CD4-positive, alpha-beta T cell (primary cell): ENCODE measurements around the gene KLK8. TPM values are rescaled to one million over a fixed set of nuclear protein-coding genes. Genes with fewer than 3 reads are reported as not detected.

Source experiments
- ATAC-seq: fragments of 200-7000 bp; cut with Tn5 transposase; one replicate; pipeline ENCODE4 v1.10.0; 2022; ENCODE audit warnings: mild to moderate bottlenecking; ENCODE audit not compliant: poor library complexity
- CTCF ChIA-PET: fragments of 350-600 bp; sonication (Branson Sonifier 250); formaldehyde crosslinking; loops from one replicate; lab custom pipeline; 2021; ENCODE audit warnings: antibody characterized with exemption, inconsistent platforms; lab: Charles Lee
- POLR2A ChIA-PET: fragments of 350-600 bp; sonication (Branson Sonifier 250); formaldehyde crosslinking; loops from one replicate; lab custom pipeline; 2021; ENCODE audit warnings: antibody characterized with exemption, inconsistent platforms; lab: Charles Lee
- DNase-seq, 14 experiments: peaks; one replicate each; pipeline ENCODE4 v3.0.0-alpha.2; 2013 to 2020; ENCODE audit warnings: mixed read lengths in 2 of 14
- H3K27ac ChIP-seq, 2 donors: one replicate each; pipeline versions ENCODE4 v1.5.1 to v1.7.0; 2013; ENCODE audit warnings: low read length in 2 of 2, low read depth in 1 of 2, mild to moderate bottlenecking in 1 of 2
- H3K27me3 ChIP-seq, 2 experiments: 1 replicate in 1 of 2; 2 replicates in 1 of 2; pipeline versions ENCODE4 v1.6.1 to v1.7.0; 2013; ENCODE audit warnings: low read length in 2 of 2, control low read depth in 1 of 2, mild to moderate bottlenecking in 1 of 2, moderate library complexity in 1 of 2; ENCODE audit not compliant: insufficient read depth in 2 of 2, control insufficient read depth in 1 of 2
- H3K36me3 ChIP-seq: one replicate; pipeline ENCODE4 v1.6.1; 2013; ENCODE audit warnings: low read length, control low read depth; ENCODE audit not compliant: insufficient read depth
- H3K4me1 ChIP-seq: one replicate; pipeline ENCODE4 v1.6.1; 2013; ENCODE audit warnings: low read length, control low read depth; ENCODE audit not compliant: insufficient read depth
- H3K4me3 ChIP-seq: one replicate; pipeline ENCODE4 v1.5.1; 2013; ENCODE audit warnings: mild to moderate bottlenecking, low read length, moderate library complexity
- H3K9me3 ChIP-seq, 2 experiments: 1 replicate in 1 of 2; 2 replicates in 1 of 2; pipeline versions ENCODE4 v1.6.1 to v1.7.0; 2013; ENCODE audit warnings: low read length in 2 of 2, mild to moderate bottlenecking in 2 of 2, control low read depth in 1 of 2, moderate library complexity in 1 of 2; ENCODE audit not compliant: control insufficient read depth in 1 of 2, insufficient read depth in 1 of 2
- H3K27ac Mint-ChIP-seq: one replicate; pipeline ENCODE4 v1.8.0; 2020; ENCODE audit warnings: mixed read lengths
- H3K27me3 Mint-ChIP-seq: one replicate; pipeline ENCODE4 v1.8.0; 2021; ENCODE audit warnings: mixed read lengths
- H3K36me3 Mint-ChIP-seq: one replicate; pipeline ENCODE4 v1.8.0; 2021; ENCODE audit warnings: low read depth, mixed read lengths
- H3K4me1 Mint-ChIP-seq: one replicate; pipeline ENCODE4 v1.8.0; 2021; ENCODE audit warnings: low read depth, mixed read lengths
- H3K4me3 Mint-ChIP-seq: one replicate; pipeline ENCODE4 v1.8.0; 2020; ENCODE audit warnings: mild to moderate bottlenecking, mixed read lengths
- H3K9me3 Mint-ChIP-seq: one replicate; pipeline ENCODE4 v1.8.0; 2020; ENCODE audit warnings: mixed read lengths
- intact Hi-C, 2 experiments: fragments of 100-400 bp; cut with DNase I in 1 of 2; cut with micrococcal nuclease in 1 of 2; formaldehyde crosslinking; loops; one replicate each; pipeline versions ENCODE4 v1.15.1 to v1.9.0; 2023 to 2025; cut with DNase I, micrococcal nuclease
- total RNA-seq, 174 experiments: library from RNA in 2 of 174; stranded (reverse) in 2 of 174; gene quantifications; one replicate each; pipeline ENCODE4 v1.2.3 and lab custom pipeline; 2021 to 2026
- TF ChIP-seq, protein P1 (sequence below): fragments of 200-600 bp; IDR thresholded peaks from one replicate; pipeline ENCODE4 v1.8.0; 2022; ENCODE audit warnings: antibody characterized with exemption, mild to moderate bottlenecking

The KLK8 gene
- total RNA-seq, 2 experiments from 2014 or later, result not detected

DNA sequence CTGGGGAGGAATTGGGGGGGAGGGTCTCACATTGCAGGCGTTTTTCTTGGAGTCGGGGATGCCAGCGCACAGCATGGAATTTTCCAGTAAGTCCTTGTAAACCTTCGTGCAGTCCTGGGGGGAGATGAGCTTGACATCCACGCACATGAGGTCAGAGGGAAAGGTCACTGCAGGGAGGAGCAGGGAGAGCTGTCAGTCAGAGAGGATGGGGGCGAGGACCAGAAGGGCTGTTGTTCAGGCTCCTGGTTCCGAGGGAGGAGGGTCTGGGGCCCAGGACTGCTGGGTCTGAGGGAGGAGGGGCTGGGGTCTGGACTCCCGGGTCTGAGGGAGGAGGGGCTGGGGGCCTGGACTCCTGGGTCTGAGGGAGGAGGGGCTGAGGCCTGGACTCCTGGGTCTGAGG lies 21.6 kb downstream of the KLK8 start:
- Histone ChIP-seq H3K9me3 (peaks cover 0 to 8% of the 10 kb centered on the region in 2 experiments), H3K4me1 (no peaks in the 10 kb centered on the region), H3K4me3 (no peak overlapping the region), H3K27ac (no peak overlapping the region), H3K36me3 (no peaks in the 10 kb centered on the region), H3K27me3 (peaks cover 6 to 35% of the 10 kb centered on the region in 2 experiments)
- no peak overlapping the region for H3K4me3 Mint-ChIP-seq
- no peaks in the 10 kb centered on the region for H3K4me1 Mint-ChIP-seq
- no peaks in the 10 kb centered on the region for H3K36me3 Mint-ChIP-seq
- H3K27ac Mint-ChIP-seq, result no peak overlapping the region
- DNase-seq, result no peak
- TF ChIP-seq, protein P1, sequence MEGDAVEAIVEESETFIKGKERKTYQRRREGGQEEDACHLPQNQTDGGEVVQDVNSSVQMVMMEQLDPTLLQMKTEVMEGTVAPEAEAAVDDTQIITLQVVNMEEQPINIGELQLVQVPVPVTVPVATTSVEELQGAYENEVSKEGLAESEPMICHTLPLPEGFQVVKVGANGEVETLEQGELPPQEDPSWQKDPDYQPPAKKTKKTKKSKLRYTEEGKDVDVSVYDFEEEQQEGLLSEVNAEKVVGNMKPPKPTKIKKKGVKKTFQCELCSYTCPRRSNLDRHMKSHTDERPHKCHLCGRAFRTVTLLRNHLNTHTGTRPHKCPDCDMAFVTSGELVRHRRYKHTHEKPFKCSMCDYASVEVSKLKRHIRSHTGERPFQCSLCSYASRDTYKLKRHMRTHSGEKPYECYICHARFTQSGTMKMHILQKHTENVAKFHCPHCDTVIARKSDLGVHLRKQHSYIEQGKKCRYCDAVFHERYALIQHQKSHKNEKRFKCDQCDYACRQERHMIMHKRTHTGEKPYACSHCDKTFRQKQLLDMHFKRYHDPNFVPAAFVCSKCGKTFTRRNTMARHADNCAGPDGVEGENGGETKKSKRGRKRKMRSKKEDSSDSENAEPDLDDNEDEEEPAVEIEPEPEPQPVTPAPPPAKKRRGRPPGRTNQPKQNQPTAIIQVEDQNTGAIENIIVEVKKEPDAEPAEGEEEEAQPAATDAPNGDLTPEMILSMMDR, result no peak
- ATAC-seq, result no peak
- intact Hi-C loops, result no loop called here
- no peaks in the 10 kb centered on the region for H3K9me3 Mint-ChIP-seq
- CTCF ChIA-PET, result no interaction called here
- POLR2A ChIA-PET, result no interaction called here
- peaks cover 62% of the 10 kb centered on the region for H3K27me3 Mint-ChIP-seq

DNA sequence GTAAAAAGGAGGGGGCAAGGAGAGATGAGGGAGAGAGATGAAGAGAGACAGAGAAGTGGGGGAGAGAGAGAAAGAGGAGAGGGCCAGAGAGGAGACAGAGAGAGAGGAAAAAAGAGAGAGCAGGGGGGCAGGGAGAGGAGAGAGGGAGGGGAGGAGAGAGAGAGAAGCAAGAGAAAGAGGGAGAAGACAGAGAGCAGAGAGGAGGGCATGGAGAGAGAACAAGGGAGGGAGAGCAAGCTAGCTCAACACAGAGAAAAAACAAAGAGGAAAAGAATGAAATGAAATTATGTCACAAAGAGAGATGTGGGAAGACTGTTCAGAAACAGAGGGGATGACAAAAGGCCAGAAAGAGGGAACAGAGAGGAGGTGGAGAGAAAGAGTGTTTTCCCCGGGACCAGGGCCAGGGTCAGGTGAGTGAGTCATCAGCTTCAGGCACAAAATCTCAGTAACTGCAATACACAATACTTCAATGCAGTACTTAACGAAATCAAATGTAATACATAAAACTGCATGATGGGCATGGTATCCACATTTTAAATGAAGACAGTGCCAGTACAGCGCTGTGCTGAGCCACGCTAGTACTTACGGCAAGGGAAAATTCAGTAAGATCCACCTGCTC lies 22.5 kb downstream of the KLK8 start:
- ChIA-PET CTCF (no interaction called here), POLR2A (no interaction called here)
- H3K4me1 Mint-ChIP-seq, result no peaks in the 10 kb centered on the region
- DNase-seq (no peak), ATAC-seq (no peak)
- no peaks in the 10 kb centered on the region for H3K36me3 Mint-ChIP-seq
- peaks cover 6 to 28% of the 10 kb centered on the region in 2 experiments for H3K27me3 ChIP-seq
- peaks cover 0 to 1% of the 10 kb centered on the region in 2 experiments for H3K9me3 ChIP-seq
- H3K36me3 ChIP-seq, result no peaks in the 10 kb centered on the region
- no peaks in the 10 kb centered on the region for H3K4me1 ChIP-seq
- intact Hi-C loops, result no loop called here
- H3K4me3 Mint-ChIP-seq, result no peak overlapping the region
- H3K27ac ChIP-seq, result no peak overlapping the region
- H3K9me3 Mint-ChIP-seq, result no peaks in the 10 kb centered on the region
- TF ChIP-seq, protein P1, result no peak
- no peak overlapping the region for H3K4me3 ChIP-seq
- no peak overlapping the region for H3K27ac Mint-ChIP-seq
- H3K27me3 Mint-ChIP-seq, result peaks cover 62% of the 10 kb centered on the region

DNA sequence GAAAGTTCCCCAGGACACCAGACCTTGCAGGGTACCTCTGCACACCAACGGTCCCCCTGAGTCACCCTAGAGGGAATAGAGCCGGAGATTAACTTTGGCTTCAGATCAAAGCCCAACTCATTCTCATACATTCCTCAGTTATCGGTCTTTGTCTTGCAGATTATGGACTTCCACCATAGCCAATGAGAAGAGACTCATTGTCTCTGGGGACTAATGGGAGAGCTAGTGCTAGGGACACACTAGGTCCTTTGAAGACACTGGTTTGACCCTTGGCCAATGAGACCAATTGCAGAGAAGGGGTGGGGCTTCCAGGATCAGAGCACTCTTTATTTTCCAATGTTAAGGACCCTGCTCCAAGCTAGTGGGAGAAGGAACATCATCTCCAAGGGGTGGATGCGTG lies 23.8 kb downstream of the KLK8 start:
- peaks cover 3 to 28% of the 10 kb centered on the region in 2 experiments for H3K27me3 ChIP-seq

More for the DNA sequence above, 23.8 kb downstream of the KLK8 start:
- DNase-seq (no peak), ATAC-seq (no peak)
- TF ChIP-seq, protein P1, result no peak
- ChIA-PET CTCF (no interaction called here), POLR2A (no interaction called here)
- Mint-ChIP-seq H3K36me3 (no peaks in the 10 kb centered on the region), H3K9me3 (no peaks in the 10 kb centered on the region), H3K27ac (no peak overlapping the region), H3K4me1 (no peaks in the 10 kb centered on the region), H3K4me3 (no peak overlapping the region), H3K27me3 (peaks cover 75% of the 10 kb centered on the region)
- H3K9me3 ChIP-seq, result no peaks in the 10 kb centered on the region
- H3K27ac ChIP-seq, result no peak overlapping the region
- intact Hi-C loops, result no loop called here
- no peaks in the 10 kb centered on the region for H3K4me1 ChIP-seq
- no peak overlapping the region for H3K4me3 ChIP-seq
- H3K36me3 ChIP-seq, result no peaks in the 10 kb centered on the region
